HG02885 (cell line): ENCODE measurements around the gene BIRC5.
A peak's percentile ranks its signal among the peaks of the same experiment; 100 is the strongest.

Source experiments
- ATAC-seq: cut with Tn5 transposase; IDR thresholded peaks from one replicate; pipeline ENCODE4 v1.9.1; 2021; ENCODE audit warnings: mild to moderate bottlenecking; ENCODE audit not compliant: unreplicated experiment, poor library complexity

Gene BIRC5

DNA sequence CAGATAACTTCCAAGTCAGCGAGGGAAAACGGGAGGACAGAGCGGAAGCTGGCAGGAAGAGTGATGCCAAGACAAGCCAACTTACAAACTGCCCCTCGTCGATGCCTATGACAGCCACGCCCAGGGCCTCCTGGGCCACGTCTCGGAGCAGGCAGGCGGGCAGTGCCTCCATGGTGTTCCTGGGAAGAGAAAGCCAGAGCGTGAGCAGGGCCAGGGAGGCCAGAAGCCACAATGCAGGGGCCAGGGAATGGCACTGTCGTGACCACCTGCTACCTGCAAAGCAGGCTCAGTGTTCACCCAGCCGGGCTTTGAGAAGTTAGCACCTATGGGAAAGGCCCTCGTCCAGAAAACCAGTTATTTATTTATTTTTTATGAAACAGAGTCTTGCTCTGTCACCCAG lies 31.5 kb upstream of the BIRC5 start:
- ATAC-seq: no peak

DNA sequence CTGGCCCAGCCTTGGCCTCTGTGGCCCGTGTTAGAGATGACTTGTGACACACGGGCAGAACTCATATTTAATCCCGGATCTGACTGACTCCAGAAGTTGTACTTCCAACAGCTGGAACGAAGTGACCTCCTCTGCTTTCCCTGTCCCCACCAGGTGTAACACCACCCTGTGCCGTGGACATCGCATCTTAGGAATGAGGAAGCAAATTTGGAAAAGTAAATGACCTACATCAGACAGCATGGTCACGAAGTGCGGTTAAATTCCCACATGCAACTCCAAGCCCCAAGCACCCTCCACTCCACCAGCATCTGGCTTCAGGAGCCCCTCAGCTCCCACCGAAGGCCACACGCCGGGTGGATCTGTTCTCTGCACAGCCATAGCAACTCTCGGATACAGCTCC lies 30.1 kb upstream of the BIRC5 start:
- ATAC-seq: no peak

DNA sequence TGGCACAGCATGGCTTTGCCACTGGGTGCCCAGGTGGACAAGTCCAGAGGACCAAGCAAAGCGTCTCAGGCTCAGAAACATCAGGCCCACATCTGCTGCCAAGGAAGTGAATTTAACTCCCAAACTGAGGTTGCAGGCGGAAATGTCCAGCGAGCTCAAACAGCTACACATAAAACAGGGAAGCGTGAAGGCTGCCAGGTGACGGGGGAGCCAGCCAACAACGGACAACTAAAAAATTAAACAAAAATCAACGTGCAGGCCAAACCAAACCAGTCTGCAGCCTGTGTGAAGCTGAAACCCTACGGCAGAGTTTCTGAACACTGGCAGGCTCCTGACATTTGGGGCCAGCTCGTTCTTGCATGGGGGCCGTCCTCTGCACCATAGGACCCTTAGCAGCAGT lies 29.7 kb upstream of the BIRC5 start:
- ATAC-seq: no peak

DNA sequence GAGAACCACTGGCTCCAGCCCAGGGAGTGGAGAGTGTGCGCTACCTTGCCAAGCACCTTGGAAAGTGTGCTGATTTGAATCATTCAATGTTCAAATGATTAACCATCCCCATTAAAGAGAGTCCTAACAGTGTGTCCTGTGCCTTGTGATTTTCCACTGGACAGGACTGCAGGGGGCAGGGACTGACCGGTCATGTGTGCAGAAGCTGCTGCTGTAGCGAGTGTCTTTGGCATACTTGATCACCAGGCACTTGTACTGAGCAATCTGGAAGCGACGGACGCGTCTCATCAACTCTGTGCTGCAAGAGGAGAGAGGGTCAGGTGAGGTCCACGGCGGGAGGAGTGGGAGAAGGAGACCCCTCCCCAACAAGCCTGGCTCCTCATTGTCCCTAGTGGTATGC lies 29.2 kb upstream of the BIRC5 start:
- ATAC-seq: no peak

DNA sequence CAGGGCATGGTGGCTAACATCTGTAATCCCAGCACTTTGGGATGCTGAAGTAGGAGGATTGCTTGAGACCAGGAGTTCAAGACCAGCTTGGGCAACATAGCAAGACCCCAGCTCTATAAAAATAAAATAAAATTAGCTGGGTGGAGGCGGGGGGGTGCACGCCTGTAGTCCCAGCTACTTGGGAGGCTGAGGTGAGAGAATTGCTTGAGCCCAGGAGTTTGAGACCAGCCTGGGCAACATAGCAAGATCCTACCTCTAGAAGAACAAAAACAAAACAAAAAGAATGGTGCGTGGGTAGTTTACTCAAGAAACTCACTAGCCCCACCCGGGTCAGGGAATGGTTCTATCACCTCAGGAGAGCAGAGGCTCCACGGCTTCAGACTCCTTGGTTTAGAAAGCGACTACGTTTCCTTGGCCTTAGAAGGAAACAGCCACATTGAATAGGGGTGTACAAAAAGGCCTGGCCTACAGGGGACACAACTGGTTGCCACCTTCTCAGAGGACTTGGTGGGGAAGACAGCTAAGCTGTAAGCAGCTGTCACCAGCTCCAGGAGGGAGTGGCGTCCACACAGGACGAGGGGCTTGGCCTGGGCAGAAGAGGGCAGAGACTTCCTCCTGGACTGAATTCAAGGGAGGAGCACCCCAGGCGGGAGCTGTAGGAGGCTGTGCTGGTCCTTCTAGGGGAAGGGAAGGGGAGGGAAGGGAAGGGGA lies 27.9 kb upstream of the BIRC5 start:
- no peak for ATAC-seq

DNA sequence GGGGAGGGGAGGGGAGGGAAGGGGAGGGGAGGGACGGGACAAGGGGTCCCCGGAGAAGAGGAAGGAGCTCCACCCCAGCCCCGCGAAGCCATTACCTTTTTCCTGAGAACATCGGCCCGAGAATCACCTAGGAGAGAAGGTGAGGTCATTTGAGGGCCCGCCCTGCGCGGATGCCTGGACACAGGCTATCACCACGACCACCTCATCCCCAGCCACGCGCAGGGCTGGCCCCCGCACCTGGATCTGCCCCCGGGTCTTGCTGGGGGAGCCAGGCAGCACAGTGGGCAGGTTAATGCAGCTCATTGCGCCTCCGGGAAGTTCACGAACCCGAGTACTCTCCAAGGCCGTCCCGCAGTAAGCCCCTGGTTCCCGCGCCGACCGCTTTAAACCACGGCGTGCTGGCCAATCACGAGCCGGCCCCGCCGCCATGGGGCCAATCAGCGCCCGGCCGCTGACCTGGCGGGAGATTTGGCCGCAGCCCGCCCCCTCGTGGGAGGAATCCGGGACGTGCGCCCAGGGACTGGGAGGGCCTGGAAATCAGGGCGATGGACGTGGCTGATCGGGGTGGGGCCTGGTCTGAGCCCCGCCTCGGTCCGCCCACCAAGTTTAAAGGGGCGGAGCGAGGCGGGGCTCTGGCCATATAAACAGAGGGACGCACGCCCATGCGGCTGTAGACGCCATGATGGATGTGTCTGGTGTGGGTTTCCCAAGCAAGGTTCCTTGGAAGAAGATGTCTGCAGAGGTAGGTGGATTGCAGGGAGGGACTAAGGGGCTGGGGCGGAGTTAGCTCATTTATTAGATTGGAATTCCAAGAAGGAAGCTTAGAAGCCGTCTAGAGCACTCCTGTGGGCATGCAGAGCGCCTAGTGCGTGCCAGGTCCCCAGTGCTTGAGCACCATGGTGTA lies 27.1 kb upstream of the BIRC5 start, which contains the start of the genes AFMID and TK1:
TSS of gene AFMID (plus strand) at position 671 of the 904 bp plus-strand sequence. CDS start at position 680, 9 bp downstream.
TSS of gene TK1 (minus strand) at position 361 of the 904 bp plus-strand sequence. CDS start at position 303, 58 bp downstream.
- peak; percentile 91 for ATAC-seq

DNA sequence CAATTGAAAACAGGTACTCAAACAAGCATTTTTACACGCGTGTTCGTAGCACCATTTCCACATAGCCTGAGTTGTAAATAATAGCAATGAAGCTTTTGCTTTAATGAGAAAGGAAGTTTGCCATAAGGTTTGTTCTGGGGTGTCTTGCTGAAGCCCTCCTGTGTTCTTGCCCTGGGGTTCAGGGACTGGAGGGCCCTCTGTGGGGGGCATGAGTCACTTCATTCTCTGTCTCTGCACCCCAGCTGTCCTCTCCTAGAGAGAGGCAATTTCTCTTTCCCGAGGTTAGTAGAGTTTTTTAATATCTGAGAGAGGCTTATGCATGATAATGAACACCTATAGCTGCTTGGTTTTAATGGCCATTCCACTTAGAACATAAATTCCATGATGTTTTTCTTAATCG lies 17.3 kb upstream of the BIRC5 start:
- ATAC-seq: no peak

DNA sequence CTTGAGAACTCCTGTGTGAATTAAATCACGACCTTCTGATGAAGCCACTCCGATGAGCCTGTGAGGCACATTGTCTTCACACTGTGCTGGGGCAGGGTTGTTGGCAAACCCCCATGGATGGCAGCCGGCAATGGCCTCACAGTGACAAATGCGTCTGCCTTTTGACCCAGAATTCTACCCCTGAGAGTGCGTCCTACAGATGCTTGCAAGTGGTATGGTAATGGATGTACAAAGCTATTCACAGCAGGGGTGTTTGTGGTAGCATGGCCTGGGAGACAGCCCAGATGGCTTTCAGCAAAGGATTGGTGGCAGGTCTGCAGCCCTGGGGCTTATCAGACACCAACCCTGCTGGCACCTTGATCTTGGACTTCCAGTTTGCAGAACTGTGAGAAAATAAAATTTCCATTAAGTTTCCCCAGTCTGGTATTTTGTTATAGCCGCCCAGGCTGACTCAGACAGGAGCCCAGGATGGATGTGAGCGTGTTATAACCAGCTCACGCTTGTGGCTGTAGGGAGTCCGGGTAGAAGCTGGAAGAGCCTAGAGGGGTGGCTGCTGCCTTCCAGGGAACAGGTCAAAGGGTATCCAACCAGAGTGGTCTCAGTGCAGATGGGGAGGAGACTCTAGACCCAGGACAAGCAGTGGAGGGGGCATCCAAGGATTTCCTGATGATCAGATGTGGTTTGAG lies 16.8 kb upstream of the BIRC5 start:
- ATAC-seq: no peak

DNA sequence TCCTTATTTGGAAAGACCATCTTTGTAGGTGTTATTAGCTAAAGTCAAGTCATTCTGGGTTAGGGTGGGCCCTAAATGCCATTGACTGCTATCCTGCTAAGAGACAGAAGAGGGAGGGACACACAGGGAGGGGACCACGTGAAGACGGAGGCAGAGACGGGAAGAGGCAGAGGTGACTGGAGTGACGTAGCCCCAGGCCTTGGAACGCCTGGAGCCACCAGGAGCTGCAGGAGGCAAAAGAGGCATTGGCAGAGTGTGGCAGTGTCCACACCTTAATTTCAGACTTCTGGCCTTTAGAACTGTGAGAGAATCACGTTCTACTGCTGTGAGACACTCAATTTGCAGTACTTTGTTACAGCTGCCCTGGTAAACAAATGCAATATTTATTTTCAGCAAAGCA lies 13.6 kb upstream of the BIRC5 start:
- no peak for ATAC-seq

DNA sequence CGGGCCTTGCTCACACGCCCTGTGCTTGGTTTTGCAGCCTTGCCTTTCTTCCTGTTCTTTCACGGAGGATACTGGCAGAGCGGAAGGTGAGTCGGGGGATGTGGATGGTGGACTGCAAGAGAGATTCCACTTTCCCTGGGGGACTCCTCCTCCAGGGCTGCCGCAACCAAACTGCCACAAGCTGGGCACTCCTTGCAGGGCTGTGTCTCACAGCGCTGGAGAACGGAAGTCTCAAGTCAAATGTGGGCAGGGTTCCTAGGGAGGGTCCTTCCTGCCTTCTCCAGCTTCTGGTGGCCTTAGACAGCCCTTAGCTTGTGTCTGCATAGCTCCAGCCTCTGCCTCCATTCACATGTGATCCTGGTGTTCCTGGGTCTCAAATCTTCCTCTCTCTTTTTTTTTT lies 11.4 kb upstream of the BIRC5 start:
- no peak for ATAC-seq

DNA sequence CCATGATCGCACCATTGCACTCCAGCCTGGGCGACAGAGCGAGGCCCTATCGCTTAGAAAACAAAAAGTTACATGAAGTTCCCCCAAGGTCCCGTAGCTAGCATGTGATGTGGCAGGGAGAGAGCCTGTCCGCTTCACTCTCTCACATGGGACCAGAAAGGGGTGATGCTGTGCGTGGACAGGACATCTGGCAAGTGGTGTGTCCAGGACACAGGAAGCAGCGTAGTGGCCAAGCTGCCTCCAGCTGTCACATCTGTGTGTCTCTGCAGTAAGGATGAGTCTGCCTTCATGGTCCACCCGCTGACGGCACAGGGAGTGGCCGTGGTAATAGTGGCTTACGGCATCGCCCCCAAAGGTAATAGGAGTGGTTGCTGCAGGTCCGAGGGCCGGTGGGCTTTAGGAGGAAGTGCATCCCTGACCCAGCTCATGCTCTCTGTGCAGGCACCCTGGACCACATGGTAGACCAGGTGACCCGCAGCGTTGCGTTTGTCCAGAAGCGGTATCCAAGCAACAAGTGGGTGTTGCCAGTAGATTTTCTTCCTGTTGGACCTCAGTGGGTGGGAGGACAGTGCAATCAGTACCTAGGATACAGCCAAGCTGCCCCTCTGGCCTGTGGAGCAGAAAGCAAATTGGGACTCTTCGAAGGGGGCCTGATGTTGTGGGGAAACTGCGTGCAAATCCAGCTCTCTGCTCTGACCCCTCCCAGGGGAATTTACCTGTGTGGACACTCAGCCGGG lies 9.5 kb upstream of the BIRC5 start:
- ATAC-seq: no peak

DNA sequence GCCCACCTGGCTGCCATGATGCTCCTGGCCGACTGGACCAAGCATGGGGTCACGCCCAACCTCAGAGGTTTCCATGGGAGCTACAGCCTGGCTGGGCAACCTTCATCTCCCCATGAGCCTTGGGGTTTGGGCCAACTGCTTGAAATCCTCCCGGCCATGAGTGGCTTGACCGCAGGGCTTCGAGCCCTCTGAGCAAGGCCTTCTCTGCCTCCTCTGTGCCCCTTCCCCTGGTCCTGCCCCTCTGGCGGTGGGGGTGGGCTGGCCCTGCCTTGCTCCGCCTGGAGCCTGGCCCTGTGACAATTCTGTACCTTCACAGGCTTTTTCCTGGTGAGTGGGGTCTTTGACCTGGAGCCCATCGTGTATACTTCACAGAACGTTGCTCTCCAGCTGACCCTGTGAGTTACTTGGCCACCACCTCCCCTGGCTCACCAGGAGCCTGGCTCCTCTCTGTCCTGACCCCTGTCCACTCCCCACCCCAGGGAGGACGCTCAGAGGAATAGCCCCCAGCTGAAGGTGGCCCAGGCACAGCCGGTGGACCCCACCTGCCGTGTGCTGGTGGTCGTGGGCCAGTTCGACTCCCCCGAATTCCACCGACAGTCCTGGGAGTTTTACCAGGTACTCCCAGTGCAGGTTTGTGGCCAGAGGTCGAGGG lies 8.8 kb upstream of the BIRC5 start:
- no peak for ATAC-seq

DNA sequence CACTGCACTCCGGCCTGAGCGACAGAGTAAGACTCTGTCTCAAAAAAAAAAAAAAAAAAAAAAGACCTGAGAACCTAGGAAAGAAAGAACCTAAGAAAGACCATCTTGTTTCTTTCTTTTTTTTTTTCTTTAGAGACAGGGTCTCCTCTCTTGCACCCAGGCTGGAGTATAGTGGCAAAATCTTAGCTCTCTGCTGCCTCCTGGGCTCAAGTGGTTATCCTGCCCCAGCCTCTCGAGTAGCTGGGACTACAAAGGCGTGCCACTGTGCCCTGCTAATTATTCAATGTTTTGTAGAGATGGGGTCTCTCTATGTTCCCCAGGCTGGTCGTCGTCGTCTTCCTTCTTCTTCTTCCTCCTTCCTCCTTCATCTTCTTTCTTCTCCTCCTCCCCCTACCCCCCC lies 7.8 kb upstream of the BIRC5 start:
- no peak for ATAC-seq

DNA sequence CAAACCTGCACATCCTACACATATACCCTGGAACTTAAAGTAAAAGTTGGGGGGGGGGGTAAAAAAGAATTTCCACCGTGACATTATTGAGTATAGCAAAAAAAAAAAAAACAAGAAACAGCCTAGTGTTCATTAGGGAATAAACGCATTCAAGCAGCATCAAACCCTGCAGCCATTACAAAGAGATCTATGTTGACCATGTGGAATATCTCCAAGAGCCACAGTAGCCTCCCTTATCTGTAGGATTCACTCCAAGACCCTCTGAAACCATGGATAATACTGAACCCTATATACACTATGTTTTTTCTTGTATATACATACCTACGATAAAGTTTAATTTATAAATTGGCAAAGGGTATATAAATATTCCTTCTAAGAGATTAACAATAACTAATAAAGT lies 5.6 kb upstream of the BIRC5 start:
- ATAC-seq: no peak

DNA sequence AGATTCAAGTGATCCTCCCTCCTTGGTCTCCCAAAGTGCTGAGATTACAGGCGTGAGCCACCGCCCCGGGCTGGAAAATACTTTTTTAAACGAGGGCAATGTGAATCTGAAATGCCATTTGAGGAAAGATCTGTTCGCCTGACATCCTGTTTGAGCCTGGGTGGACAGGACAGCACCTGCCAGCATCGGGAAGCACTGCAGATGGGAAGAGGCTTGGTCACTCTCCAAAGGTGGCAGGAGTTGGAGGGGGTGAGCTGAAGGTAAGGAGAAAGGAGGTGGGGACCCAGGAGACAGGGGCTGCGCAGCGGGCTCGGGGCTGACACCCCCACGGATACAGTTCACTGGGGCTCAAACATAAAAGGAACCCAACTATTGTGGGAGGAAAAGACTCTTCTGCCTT lies 3.9 kb upstream of the BIRC5 start:
- no peak for ATAC-seq

DNA sequence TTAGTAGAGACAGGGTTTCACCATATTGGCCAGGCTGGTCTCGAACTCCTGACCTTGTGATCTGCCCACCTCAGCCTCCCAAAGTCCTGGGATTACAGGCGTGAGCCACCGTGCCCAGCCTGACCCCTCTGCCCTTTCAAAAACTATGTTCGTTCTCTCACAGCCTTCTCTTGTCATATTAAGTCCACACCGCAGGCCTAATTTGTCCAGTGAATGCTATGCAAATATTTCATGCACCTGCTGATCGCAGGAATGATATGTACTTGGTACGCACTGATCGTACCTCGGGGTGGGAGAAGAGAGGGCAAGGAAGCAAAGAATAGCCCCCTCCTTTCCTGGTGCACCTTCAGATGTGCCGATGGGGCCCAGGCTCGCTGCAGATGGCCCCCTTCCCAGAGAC lies 3.0 kb upstream of the BIRC5 start:
- no peak for ATAC-seq

DNA sequence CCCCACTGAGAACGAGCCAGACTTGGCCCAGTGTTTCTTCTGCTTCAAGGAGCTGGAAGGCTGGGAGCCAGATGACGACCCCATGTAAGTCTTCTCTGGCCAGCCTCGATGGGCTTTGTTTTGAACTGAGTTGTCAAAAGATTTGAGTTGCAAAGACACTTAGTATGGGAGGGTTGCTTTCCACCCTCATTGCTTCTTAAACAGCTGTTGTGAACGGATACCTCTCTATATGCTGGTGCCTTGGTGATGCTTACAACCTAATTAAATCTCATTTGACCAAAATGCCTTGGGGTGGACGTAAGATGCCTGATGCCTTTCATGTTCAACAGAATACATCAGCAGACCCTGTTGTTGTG lies 631 bp downstream of the BIRC5 start:
- ATAC-seq: no peak

DNA sequence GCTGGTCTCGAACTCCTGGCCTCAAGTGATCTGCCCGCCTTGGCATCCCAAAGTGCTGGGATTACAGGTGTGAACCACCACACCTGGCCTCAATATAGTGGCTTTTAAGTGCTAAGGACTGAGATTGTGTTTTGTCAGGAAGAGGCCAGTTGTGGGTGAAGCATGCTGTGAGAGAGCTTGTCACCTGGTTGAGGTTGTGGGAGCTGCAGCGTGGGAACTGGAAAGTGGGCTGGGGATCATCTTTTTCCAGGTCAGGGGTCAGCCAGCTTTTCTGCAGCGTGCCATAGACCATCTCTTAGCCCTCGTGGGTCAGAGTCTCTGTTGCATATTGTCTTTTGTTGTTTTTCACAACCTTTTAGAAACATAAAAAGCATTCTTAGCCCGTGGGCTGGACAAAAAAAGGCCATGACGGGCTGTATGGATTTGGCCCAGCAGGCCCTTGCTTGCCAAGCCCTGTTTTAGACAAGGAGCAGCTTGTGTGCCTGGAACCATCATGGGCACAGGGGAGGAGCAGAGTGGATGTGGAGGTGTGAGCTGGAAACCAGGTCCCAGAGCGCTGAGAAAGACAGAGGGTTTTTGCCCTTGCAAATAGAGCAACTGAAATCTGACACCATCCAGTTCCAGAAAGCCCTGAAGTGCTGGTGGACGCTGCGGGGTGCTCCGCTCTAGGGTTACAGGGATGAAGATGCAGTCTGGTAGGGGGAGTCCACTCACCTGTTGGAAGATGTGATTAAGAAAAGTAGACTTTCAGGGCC lies 5.5 kb downstream of the BIRC5 start:
- ATAC-seq: no peak

DNA sequence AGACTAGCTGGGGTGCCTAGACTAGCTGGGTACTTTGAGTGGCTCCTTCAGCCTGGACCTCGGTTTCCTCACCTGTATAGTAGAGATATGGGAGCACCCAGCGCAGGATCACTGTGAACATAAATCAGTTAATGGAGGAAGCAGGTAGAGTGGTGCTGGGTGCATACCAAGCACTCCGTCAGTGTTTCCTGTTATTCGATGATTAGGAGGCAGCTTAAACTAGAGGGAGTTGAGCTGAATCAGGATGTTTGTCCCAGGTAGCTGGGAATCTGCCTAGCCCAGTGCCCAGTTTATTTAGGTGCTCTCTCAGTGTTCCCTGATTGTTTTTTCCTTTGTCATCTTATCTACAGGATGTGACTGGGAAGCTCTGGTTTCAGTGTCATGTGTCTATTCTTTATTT lies 9.0 kb downstream of the BIRC5 start:
- ATAC-seq: no peak
